Smooth muscle cell (in vitro differentiated cells): ENCODE measurements around the gene PPP1CB. TPM values are rescaled to one million over a fixed set of nuclear protein-coding genes. Genes with fewer than 3 reads are reported as not detected.

ENCODE experiments used
- DNase-seq: peaks from one replicate; lab custom pipeline; 2025; ENCODE audit not compliant: unreplicated experiment; lab: John Stamatoyannopoulos, UW
- H2AFZ ChIP-seq: fragments of 200-600 bp; sonication (generic); 2 replicates; pipeline ENCODE4 v1.6.0; 2016; ENCODE audit warnings: antibody characterized with exemption, low read depth, mild to moderate bottlenecking
- H3F3A ChIP-seq: fragments of 200-600 bp; sonication (generic); 2 replicates; pipeline ENCODE4 v1.6.0; 2017; ENCODE audit warnings: antibody characterized with exemption, low read depth
- H3K27ac ChIP-seq: fragments of 200-600 bp; sonication (generic); 2 replicates; pipeline ENCODE4 v1.5.1; 2016; ENCODE audit warnings: low read depth, mild to moderate bottlenecking
- H3K27me3 ChIP-seq: fragments of 200-600 bp; sonication (generic); 2 replicates; pipeline ENCODE4 v1.6.1; 2016; ENCODE audit warnings: low read depth, mild to moderate bottlenecking
- H3K36me3 ChIP-seq: fragments of 200-600 bp; sonication (generic); 2 replicates; pipeline ENCODE4 v1.5.1; 2016; ENCODE audit warnings: low read depth
- H3K4me1 ChIP-seq: fragments of 200-600 bp; sonication (generic); 2 replicates; pipeline ENCODE4 v1.5.1; 2016; ENCODE audit warnings: low read depth
- H3K4me2 ChIP-seq: fragments of 200-600 bp; sonication (generic); 2 replicates; pipeline ENCODE4 v1.6.0; 2016; ENCODE audit warnings: mild to moderate bottlenecking
- H3K4me3 ChIP-seq: fragments of 200-600 bp; sonication (generic); 2 replicates; pipeline ENCODE4 v1.5.1; 2016; ENCODE audit warnings: mild to moderate bottlenecking
- H3K79me2 ChIP-seq: fragments of 200-600 bp; sonication (generic); 2 replicates; pipeline ENCODE4 v1.6.0; 2016; ENCODE audit warnings: low read depth, mild to moderate bottlenecking
- H3K9ac ChIP-seq: fragments of 200-600 bp; sonication (generic); 2 replicates; pipeline ENCODE4 v1.6.0; 2016; ENCODE audit warnings: low read depth
- H3K9me3 ChIP-seq: fragments of 200-600 bp; sonication (generic); replicated peaks from 2 replicates; pipeline ENCODE4 v1.5.1; 2016; ENCODE audit warnings: low read depth
- H4K20me1 ChIP-seq: fragments of 200-600 bp; sonication (generic); 2 replicates; pipeline ENCODE4 v1.6.0; 2016; ENCODE audit warnings: low read depth
- WGBS: methylation state at CpG from one replicate; pipeline ENCODE4 v1.1.7; 2016; ENCODE audit warnings: low lambda C conversion rate; 5-methylcytosine and 5-hydroxymethylcytosine counted together
- polyA plus RNA-seq: library from polyadenylated mRNA; unstranded; fragments of >200 nt; fragmentation: Nextera tagmentation; extraction: Ambion mirVana; gene quantifications from 2 replicates; pipeline ENCODE4 v1.2.1, GENCODE V29; 2016
- total RNA-seq: library from RNA; depleted of rRNA; stranded (reverse); fragments of >200 nt; gene quantifications from 2 replicates; pipeline ENCODE4 v1.2.3, GENCODE V29; 2014
- TF ChIP-seq, protein P1 (sequence below): fragments of 200-600 bp; sonication (generic); IDR thresholded peaks from 2 replicates; pipeline ENCODE4 v1.5.1; 2017; ENCODE audit warnings: borderline replicate concordance, mild to moderate bottlenecking, antibody characterized with exemption; ENCODE audit not compliant: insufficient read depth, poor library complexity, severe bottlenecking

PPP1CB gene
- total and polyA plus RNA-seq, 2 experiments from 2014 or later: 66.8 to 193 TPM

DNA sequence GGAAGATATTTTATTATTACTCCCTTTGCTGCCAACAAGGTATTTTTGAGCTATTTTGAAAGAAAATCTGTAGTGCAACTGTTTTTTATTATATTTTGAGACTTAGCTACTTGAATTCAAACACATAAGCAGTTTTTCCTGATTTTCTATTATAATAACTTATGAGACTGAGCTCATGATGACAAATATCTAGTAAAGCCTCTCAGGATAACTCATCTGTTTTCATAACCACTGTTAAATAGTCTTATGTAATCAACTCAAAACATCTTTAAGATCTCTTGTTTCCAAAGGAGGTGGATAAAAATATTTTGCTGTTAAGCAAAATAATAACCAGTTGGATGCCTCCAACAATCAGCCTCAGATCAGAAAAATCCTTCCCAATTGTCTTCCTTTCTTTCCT lies 21.9 kb upstream of the PPP1CB start:
- DNase-seq: no peak
- Histone ChIP-seq H3K4me1 (no peaks in the 10 kb centered on the region), H3K27ac (no peak overlapping the region), H3K9ac (no peak overlapping the region), H4K20me1 (no peaks in the 10 kb centered on the region), H2AFZ (no peak overlapping the region), H3K27me3 (no peaks in the 10 kb centered on the region), H3K79me2 (no peaks in the 10 kb centered on the region), H3K4me2 (no peak overlapping the region), H3K9me3 (no peaks in the 10 kb centered on the region), H3K36me3 (no peaks in the 10 kb centered on the region), H3F3A (no peaks in the 10 kb centered on the region), H3K4me3 (no peak overlapping the region)
- TF ChIP-seq, protein P1, sequence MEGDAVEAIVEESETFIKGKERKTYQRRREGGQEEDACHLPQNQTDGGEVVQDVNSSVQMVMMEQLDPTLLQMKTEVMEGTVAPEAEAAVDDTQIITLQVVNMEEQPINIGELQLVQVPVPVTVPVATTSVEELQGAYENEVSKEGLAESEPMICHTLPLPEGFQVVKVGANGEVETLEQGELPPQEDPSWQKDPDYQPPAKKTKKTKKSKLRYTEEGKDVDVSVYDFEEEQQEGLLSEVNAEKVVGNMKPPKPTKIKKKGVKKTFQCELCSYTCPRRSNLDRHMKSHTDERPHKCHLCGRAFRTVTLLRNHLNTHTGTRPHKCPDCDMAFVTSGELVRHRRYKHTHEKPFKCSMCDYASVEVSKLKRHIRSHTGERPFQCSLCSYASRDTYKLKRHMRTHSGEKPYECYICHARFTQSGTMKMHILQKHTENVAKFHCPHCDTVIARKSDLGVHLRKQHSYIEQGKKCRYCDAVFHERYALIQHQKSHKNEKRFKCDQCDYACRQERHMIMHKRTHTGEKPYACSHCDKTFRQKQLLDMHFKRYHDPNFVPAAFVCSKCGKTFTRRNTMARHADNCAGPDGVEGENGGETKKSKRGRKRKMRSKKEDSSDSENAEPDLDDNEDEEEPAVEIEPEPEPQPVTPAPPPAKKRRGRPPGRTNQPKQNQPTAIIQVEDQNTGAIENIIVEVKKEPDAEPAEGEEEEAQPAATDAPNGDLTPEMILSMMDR: no peak

DNA sequence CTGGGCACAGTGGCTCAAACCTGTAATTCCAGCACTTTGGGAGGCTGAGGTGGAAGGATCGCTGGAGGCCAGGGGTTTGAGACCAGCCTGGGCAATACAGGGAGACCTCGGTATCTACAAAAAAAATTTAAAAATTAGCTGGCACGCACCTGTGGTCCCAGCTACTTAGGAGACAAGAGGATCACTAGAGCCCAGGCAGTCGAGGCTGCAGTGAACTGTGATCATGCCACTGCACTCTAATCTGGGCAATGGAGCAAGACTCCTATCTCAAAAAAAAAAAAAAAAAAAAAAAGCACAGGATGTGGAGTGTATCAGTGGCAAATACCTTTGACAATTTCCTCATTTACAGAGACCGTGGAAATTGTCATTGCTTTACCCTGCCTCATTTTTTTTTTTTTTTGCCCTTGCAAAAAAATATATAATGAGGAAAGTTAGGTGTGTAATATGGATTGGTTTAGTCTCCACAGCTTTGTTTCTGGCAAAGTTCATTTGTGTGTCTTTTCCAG lies 20.9 kb upstream of the PPP1CB start:
- TF ChIP-seq, protein P1: no peak
- Histone ChIP-seq H3K9ac (no peak overlapping the region), H3K27ac (no peak overlapping the region), H3K79me2 (no peaks in the 10 kb centered on the region), H3K4me3 (no peak overlapping the region), H2AFZ (no peak overlapping the region), H4K20me1 (no peaks in the 10 kb centered on the region), H3K4me2 (no peak overlapping the region), H3K36me3 (no peaks in the 10 kb centered on the region), H3K27me3 (no peaks in the 10 kb centered on the region), H3K4me1 (no peaks in the 10 kb centered on the region), H3F3A (no peaks in the 10 kb centered on the region), H3K9me3 (no peaks in the 10 kb centered on the region)
- DNase-seq: no peak
- 95% methylated on average over 5 of the region's 5 CpGs for WGBS

DNA sequence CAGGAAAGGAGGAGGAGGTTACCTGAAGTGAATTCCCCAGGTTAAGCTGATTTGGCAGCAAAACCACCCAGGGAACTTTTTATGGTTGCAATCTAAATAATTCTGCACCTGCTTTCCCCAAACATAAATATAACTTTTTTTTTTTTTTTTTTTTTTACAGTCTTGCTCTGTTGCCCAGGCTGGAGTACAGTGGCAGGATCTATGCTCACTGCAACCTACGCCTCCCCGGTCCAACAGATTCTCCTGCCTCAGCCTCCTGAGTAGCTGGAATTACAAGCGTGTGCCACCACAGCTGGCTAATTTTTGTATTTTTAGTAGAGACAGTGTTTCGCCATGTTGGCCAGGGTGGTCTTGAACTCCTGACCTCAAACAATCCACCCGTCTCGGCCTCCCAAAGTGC lies 16.1 kb upstream of the PPP1CB start:
- no peaks in the 10 kb centered on the region for H3K9me3 ChIP-seq
- H3K79me2 ChIP-seq: no peaks in the 10 kb centered on the region
- H3K27ac ChIP-seq: no peak overlapping the region
- no peak overlapping the region for H3K9ac ChIP-seq
- TF ChIP-seq, protein P1: no peak
- no peak overlapping the region for H3K4me2 ChIP-seq
- no peaks in the 10 kb centered on the region for H3K36me3 ChIP-seq
- no peaks in the 10 kb centered on the region for H3F3A ChIP-seq
- H3K4me1 ChIP-seq: no peaks in the 10 kb centered on the region
- H3K27me3 ChIP-seq: no peaks in the 10 kb centered on the region
- 81% methylated on average over 6 of the region's 6 CpGs for WGBS
- no peak overlapping the region for H3K4me3 ChIP-seq
- H4K20me1 ChIP-seq: no peaks in the 10 kb centered on the region
- no peak overlapping the region for H2AFZ ChIP-seq
- no peak for DNase-seq

DNA sequence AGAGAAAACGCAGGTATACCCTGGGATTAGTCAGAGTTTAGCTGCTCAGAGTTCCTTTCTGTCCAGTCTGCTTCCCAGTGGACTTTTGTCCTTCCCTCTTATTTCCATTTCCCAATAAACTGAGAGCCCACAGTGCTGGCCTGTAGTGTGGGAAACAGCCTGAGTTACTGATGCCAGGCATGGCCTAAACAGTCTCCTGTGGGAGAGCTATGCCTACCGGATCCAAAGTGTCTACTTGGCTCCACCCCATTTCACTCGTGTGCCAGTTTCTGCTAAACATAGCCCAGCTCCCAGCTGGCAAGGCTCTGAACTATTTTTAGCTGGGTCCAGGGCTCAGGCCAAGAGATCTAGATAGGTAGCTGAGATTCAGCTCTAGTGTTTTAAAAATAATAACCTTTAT lies 15.6 kb upstream of the PPP1CB start:
- Histone ChIP-seq H2AFZ (no peak overlapping the region), H3K4me1 (no peaks in the 10 kb centered on the region), H3K9ac (no peak overlapping the region), H3K36me3 (no peaks in the 10 kb centered on the region), H3K27ac (no peak overlapping the region), H3K27me3 (no peaks in the 10 kb centered on the region), H3F3A (no peaks in the 10 kb centered on the region), H3K79me2 (no peaks in the 10 kb centered on the region), H3K9me3 (no peaks in the 10 kb centered on the region), H3K4me2 (no peak overlapping the region), H4K20me1 (no peaks in the 10 kb centered on the region), H3K4me3 (no peak overlapping the region)
- TF ChIP-seq, protein P1: no peak
- no peak for DNase-seq
- WGBS: 79% methylated on average over 3 of the region's 3 CpGs
